ENCODE data around the gene IL31RA.

IL31RA gene

GRCh38 chr5:55866485-55866884, 15.3 kb downstream of the IL31RA start:
- in situ Hi-C loops (cut with HindIII; ENCODE audit: low pct_unique_long_range_greater_than_20kb, low sequenced_read_pairs) = no loop called here
- no peak for TF ChIP-seq JUND (IDR thresholded peaks at IDR 0.05; ENCODE audit: low read depth)
- no peak for DNase-seq (ENCODE audit: low read depth in 1 of 2, low spot score in 1 of 2)

- no peak for DNase-seq (ENCODE audit: low read depth in 1 of 2, low spot score in 1 of 2)
- in situ Hi-C loops (cut with HindIII; ENCODE audit: low pct_unique_long_range_greater_than_20kb, low sequenced_read_pairs) = no loop called here
Observed at GRCh38 chr5:55866934-55867333, 15.8 kb downstream of the IL31RA start.

GRCh38 chr5:55868846-55869245, 17.7 kb downstream of the IL31RA start:
- in situ Hi-C loops (cut with HindIII; ENCODE audit: low pct_unique_long_range_greater_than_20kb, low sequenced_read_pairs) = no loop called here

More at GRCh38 chr5:55866934-55867333, 15.8 kb downstream of the IL31RA start:
- no peak for TF ChIP-seq JUND (IDR thresholded peaks at IDR 0.05; ENCODE audit: low read depth)

GRCh38 chr5:55869847-55870246, 18.7 kb downstream of the IL31RA start:
- no peak for TF ChIP-seq JUND (IDR thresholded peaks at IDR 0.05; ENCODE audit: low read depth)
- in situ Hi-C loops (cut with HindIII; ENCODE audit: low pct_unique_long_range_greater_than_20kb, low sequenced_read_pairs) = no loop called here
- no peak for DNase-seq (ENCODE audit: low read depth in 1 of 2, low spot score in 1 of 2)

More at GRCh38 chr5:55868846-55869245, 17.7 kb downstream of the IL31RA start:
- TF ChIP-seq JUND (IDR thresholded peaks at IDR 0.05; ENCODE audit: low read depth) = no peak
- DNase-seq (ENCODE audit: low read depth in 1 of 2, low spot score in 1 of 2) = no peak

- no peak for TF ChIP-seq JUND (IDR thresholded peaks at IDR 0.05; ENCODE audit: low read depth)
- in situ Hi-C loops (cut with HindIII; ENCODE audit: low pct_unique_long_range_greater_than_20kb, low sequenced_read_pairs) = no loop called here
- DNase-seq (ENCODE audit: low read depth in 1 of 2, low spot score in 1 of 2) = no peak
Observed at GRCh38 chr5:55873234-55873633, 22.1 kb downstream of the IL31RA start.

- no peak for DNase-seq (ENCODE audit: low read depth in 1 of 2, low spot score in 1 of 2)
- in situ Hi-C loops (cut with HindIII; ENCODE audit: low pct_unique_long_range_greater_than_20kb, low sequenced_read_pairs) = no loop called here
- no peak for TF ChIP-seq JUND (IDR thresholded peaks at IDR 0.05; ENCODE audit: low read depth)
Observed at GRCh38 chr5:55877655-55878054, 26.5 kb downstream of the IL31RA start.

- TF ChIP-seq JUND (IDR thresholded peaks at IDR 0.05; ENCODE audit: low read depth) = no peak
- DNase-seq (ENCODE audit: low read depth in 1 of 2, low spot score in 1 of 2) = no peak
- in situ Hi-C loops (cut with HindIII; ENCODE audit: low pct_unique_long_range_greater_than_20kb, low sequenced_read_pairs) = no loop called here
Observed at GRCh38 chr5:55880453-55880852, 29.3 kb downstream of the IL31RA start.

- in situ Hi-C loops (cut with HindIII; ENCODE audit: low pct_unique_long_range_greater_than_20kb, low sequenced_read_pairs) = no loop called here
- no peak for TF ChIP-seq JUND (IDR thresholded peaks at IDR 0.05; ENCODE audit: low read depth)
- DNase-seq (ENCODE audit: low read depth in 1 of 2, low spot score in 1 of 2) = no peak
Observed at GRCh38 chr5:55885359-55885758, 34.2 kb downstream of the IL31RA start.

GRCh38 chr5:55888205-55888604, 37.0 kb downstream of the IL31RA start:
- no peak for DNase-seq (ENCODE audit: low read depth in 1 of 2, low spot score in 1 of 2)
- in situ Hi-C loops (cut with HindIII; ENCODE audit: low pct_unique_long_range_greater_than_20kb, low sequenced_read_pairs) = no loop called here
- TF ChIP-seq JUND (IDR thresholded peaks at IDR 0.05; ENCODE audit: low read depth) = no peak

- DNase-seq (ENCODE audit: low read depth in 1 of 2, low spot score in 1 of 2) = no peak
- no peak for TF ChIP-seq JUND (IDR thresholded peaks at IDR 0.05; ENCODE audit: low read depth)
- in situ Hi-C loops (cut with HindIII; ENCODE audit: low pct_unique_long_range_greater_than_20kb, low sequenced_read_pairs) = no loop called here
Observed at GRCh38 chr5:55892479-55892878, 41.3 kb downstream of the IL31RA start.

- no peak for DNase-seq (ENCODE audit: low read depth in 1 of 2, low spot score in 1 of 2)
- TF ChIP-seq JUND (IDR thresholded peaks at IDR 0.05; ENCODE audit: low read depth) = no peak
- in situ Hi-C loops (cut with HindIII; ENCODE audit: low pct_unique_long_range_greater_than_20kb, low sequenced_read_pairs) = no loop called here
Observed at GRCh38 chr5:55894135-55894534, 43.0 kb downstream of the IL31RA start.

- no peak for DNase-seq (ENCODE audit: low read depth in 1 of 2, low spot score in 1 of 2)
- no peak for TF ChIP-seq JUND (IDR thresholded peaks at IDR 0.05; ENCODE audit: low read depth)
- in situ Hi-C loops (cut with HindIII; ENCODE audit: low pct_unique_long_range_greater_than_20kb, low sequenced_read_pairs) = no loop called here
Observed at GRCh38 chr5:55895346-55895745, 44.2 kb downstream of the IL31RA start.

GRCh38 chr5:55896238-55896637, 45.1 kb downstream of the IL31RA start:
- no peak for TF ChIP-seq JUND (IDR thresholded peaks at IDR 0.05; ENCODE audit: low read depth)
- DNase-seq (ENCODE audit: low read depth in 1 of 2, low spot score in 1 of 2) = no peak
- in situ Hi-C loops (cut with HindIII; ENCODE audit: low pct_unique_long_range_greater_than_20kb, low sequenced_read_pairs) = no loop called here

- TF ChIP-seq JUND (IDR thresholded peaks at IDR 0.05; ENCODE audit: low read depth) = no peak
- no peak for DNase-seq (ENCODE audit: low read depth in 1 of 2, low spot score in 1 of 2)
- in situ Hi-C loops (cut with HindIII; ENCODE audit: low pct_unique_long_range_greater_than_20kb, low sequenced_read_pairs) = no loop called here
Observed at GRCh38 chr5:55896663-55897062, 45.5 kb downstream of the IL31RA start.

Data from T47D (cell line).